HEK293 (cell line): Measurements from ENCODE around the gene LRSAM1.

ENCODE experiments used
- CTCF ChIA-PET: fragments of 350-600 bp; formaldehyde crosslinking; extraction: SDS; loops from one replicate; lab custom pipeline; 2021; ENCODE audit warnings: antibody characterized with exemption; lab: Yijun Ruan, JAX
- POLR2A ChIA-PET: fragments of 300-600 bp; formaldehyde crosslinking; extraction: SDS; loops from one replicate; lab custom pipeline; 2020; ENCODE audit warnings: antibody characterized with exemption, inconsistent platforms; lab: Yijun Ruan, JAX
- H3K27ac ChIP-seq: fragments of 200-500 bp; sonication (Bioruptor generic); 2 replicates; pipeline ENCODE4 v1.5.1; 2014; ENCODE audit warnings: low read depth, low read length, control low read depth, inconsistent platforms; ENCODE audit errors: extremely low read depth
- H3K36me3 ChIP-seq, 2 experiments: fragments of 200-500 bp in 1 of 2; sonication (Bioruptor generic) in 1 of 2; 1 replicate in 1 of 2; 2 replicates in 1 of 2; pipeline ENCODE4 v1.5.1; 2014 to 2017; ENCODE audit warnings: inconsistent platforms in 2 of 2, low read length in 2 of 2; ENCODE audit not compliant: control insufficient read depth in 2 of 2, insufficient read depth in 1 of 2
- H3K4me1 ChIP-seq: fragments of 200-500 bp; sonication (Bioruptor generic); 2 replicates; pipeline ENCODE4 v1.5.1; 2014; ENCODE audit warnings: mild to moderate bottlenecking, low read length, inconsistent platforms; ENCODE audit not compliant: control insufficient read depth, insufficient read depth
- H3K4me3 ChIP-seq: 2 replicates; pipeline ENCODE4 v1.5.1; 2011; ENCODE audit warnings: low read depth, mild to moderate bottlenecking, control low read depth, low read length, moderate library complexity
- H3K9me3 ChIP-seq: fragments of 200-500 bp; sonication (Bioruptor generic); 2 replicates; pipeline ENCODE4 v1.5.1; 2014; ENCODE audit warnings: low read depth, low read length, inconsistent platforms; ENCODE audit not compliant: control insufficient read depth, insufficient read depth
- CTCF ChIP-seq: fragments of 450-650 bp; formaldehyde crosslinking; IDR thresholded peaks from 2 replicates; pipeline ENCODE4 v1.5.1; 2016; ENCODE audit warnings: missing biosample characterization, missing genetic modification characterization
- EGR2 ChIP-seq: fragments of 450-650 bp; formaldehyde crosslinking; IDR thresholded peaks from 2 replicates; pipeline ENCODE4 v1.5.1; 2016; ENCODE audit warnings: low read depth, missing biosample characterization, missing genetic modification characterization
- IKZF3 ChIP-seq: fragments of 450-650 bp; IDR thresholded peaks from 2 replicates; pipeline ENCODE4 v1.5.0; 2018; ENCODE audit warnings: missing biosample characterization, mild to moderate bottlenecking, missing genetic modification characterization, moderate library complexity
- KLF1 ChIP-seq: fragments of 450-650 bp; formaldehyde crosslinking; IDR thresholded peaks from 2 replicates; pipeline ENCODE4 v1.5.1; 2016; ENCODE audit warnings: missing biosample characterization, missing genetic modification characterization
- MEIS1 ChIP-seq: sonication (generic); formaldehyde crosslinking; IDR thresholded peaks from 2 replicates; pipeline ENCODE4 v1.8.1; 2022; ENCODE audit warnings: missing genetic modification reagents, mild to moderate bottlenecking, borderline replicate concordance
- RBAK ChIP-seq: fragments of 450-650 bp; formaldehyde crosslinking; IDR thresholded peaks from 2 replicates; pipeline ENCODE4 v1.5.1; 2016; ENCODE audit warnings: missing biosample characterization, missing genetic modification characterization
- SP2 ChIP-seq: fragments of 450-650 bp; formaldehyde crosslinking; IDR thresholded peaks from 2 replicates; pipeline ENCODE4 v1.5.1; 2016; ENCODE audit warnings: missing biosample characterization, missing genetic modification characterization
- ZFHX2 ChIP-seq: fragments of 450-650 bp; formaldehyde crosslinking; conservative IDR thresholded peaks from 2 replicates; pipeline ENCODE4 v1.5.1; 2016; ENCODE audit warnings: missing biosample characterization, missing genetic modification characterization
- ZFP69B ChIP-seq: fragments of 450-650 bp; formaldehyde crosslinking; IDR thresholded peaks from 2 replicates; pipeline ENCODE4 v1.5.1; 2016; ENCODE audit warnings: missing biosample characterization, missing genetic modification characterization
- ZIC2 ChIP-seq: fragments of 450-650 bp; formaldehyde crosslinking; IDR thresholded peaks from 2 replicates; pipeline ENCODE4 v1.5.1; 2016; ENCODE audit warnings: missing biosample characterization, missing genetic modification characterization
- ZNF157 ChIP-seq: fragments of 450-650 bp; formaldehyde crosslinking; IDR thresholded peaks from 2 replicates; pipeline ENCODE4 v1.5.1; 2016; ENCODE audit warnings: missing biosample characterization, missing genetic modification characterization
- ZNF214 ChIP-seq: fragments of 450-650 bp; formaldehyde crosslinking; IDR thresholded peaks from 2 replicates; pipeline ENCODE4 v1.5.1; 2017; ENCODE audit warnings: missing biosample characterization, mild to moderate bottlenecking, missing genetic modification characterization, borderline replicate concordance
- ZNF221 ChIP-seq: fragments of 450-650 bp; formaldehyde crosslinking; IDR thresholded peaks from 2 replicates; pipeline ENCODE4 v1.5.1; 2017; ENCODE audit warnings: missing biosample characterization, missing genetic modification characterization, borderline replicate concordance
- ZNF248 ChIP-seq: fragments of 450-650 bp; formaldehyde crosslinking; IDR thresholded peaks from 2 replicates; pipeline ENCODE4 v1.5.1; 2017; ENCODE audit warnings: missing biosample characterization, missing genetic modification characterization
- ZNF416 ChIP-seq: fragments of 450-650 bp; formaldehyde crosslinking; IDR thresholded peaks from 2 replicates; pipeline ENCODE4 v1.5.1; 2016; ENCODE audit warnings: missing biosample characterization, missing genetic modification characterization
- ZNF707 ChIP-seq: fragments of 450-650 bp; formaldehyde crosslinking; IDR thresholded peaks from 2 replicates; pipeline ENCODE4 v1.5.1; 2016; ENCODE audit warnings: missing biosample characterization, missing genetic modification characterization
- TF ChIP-seq, protein P1 (sequence below): fragments of 450-650 bp; formaldehyde crosslinking; IDR thresholded peaks from 2 replicates; pipeline ENCODE4 v1.5.1; 2017; ENCODE audit warnings: missing biosample characterization, missing genetic modification characterization
- TF ChIP-seq, protein P2 (sequence below): IDR thresholded peaks from 2 replicates; pipeline ENCODE4 v1.6.1; 2011; ENCODE audit warnings: mild to moderate bottlenecking, low read depth, low read length, borderline replicate concordance
- TF ChIP-seq, protein P3 (sequence below): fragments of 450-650 bp; formaldehyde crosslinking; IDR thresholded peaks from 2 replicates; pipeline ENCODE4 v1.5.1; 2016; ENCODE audit warnings: missing biosample characterization, missing genetic modification characterization

Gene LRSAM1

DNA sequence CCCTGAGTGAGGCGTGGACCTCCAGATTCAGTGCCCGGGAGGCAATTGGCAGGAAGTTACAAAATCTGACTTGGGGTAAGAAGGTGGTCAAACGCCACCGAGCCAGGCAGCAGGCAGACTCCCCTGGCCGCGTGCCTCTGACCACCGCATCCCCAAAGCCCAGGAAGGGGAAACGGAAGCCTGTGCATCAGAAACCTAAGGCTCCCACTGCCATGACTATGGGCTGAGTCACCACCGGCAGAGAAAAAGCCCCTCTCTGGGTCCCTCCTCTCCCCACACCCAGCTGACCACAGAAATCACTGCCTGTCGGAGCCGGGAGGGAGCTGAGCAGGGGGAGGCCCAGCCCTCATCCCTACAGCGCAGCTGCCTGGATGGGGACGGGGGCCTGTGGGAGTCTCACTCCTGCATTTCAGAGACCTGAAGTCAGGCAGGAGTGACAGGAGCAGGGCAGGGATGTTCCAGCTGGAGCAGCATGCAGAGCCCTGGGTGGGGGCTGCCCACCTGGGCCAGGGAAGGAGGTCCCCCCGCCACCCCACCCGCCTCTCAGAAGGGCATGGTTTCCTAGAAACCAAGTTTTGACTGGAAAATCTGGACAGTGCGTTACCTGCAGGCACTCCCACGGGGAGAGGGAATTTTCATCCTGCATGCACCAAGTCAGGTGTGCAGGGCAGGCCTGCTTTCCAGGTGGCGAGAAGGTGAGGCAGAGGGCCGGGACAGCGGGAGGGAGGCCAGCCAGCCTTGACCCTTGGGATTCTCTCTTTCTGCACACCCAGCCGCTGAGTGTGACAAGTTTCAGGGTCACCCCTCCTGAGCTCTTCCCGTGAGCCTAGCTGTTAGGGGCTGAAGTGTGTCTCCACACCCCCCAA, 68.2 kb downstream of the LRSAM1 start:
- ChIA-PET POLR2A (no interaction called here), CTCF (no interaction called here)
- peaks cover 0 to 55% of the 10 kb centered on the region in 2 experiments; a peak in 2 of 3 replicates for H3K36me3 ChIP-seq
- TF ChIP-seq, protein P1, sequence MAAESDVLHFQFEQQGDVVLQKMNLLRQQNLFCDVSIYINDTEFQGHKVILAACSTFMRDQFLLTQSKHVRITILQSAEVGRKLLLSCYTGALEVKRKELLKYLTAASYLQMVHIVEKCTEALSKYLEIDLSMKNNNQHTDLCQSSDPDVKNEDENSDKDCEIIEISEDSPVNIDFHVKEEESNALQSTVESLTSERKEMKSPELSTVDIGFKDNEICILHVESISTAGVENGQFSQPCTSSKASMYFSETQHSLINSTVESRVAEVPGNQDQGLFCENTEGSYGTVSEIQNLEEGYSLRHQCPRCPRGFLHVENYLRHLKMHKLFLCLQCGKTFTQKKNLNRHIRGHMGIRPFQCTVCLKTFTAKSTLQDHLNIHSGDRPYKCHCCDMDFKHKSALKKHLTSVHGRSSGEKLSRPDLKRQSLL: no peak
- TF ChIP-seq IKZF3 (tag by site-specific recombination) (no peak), ZNF248 (no peak), ZIC2 (tag by site-specific recombination) (no peak)
- TF ChIP-seq, protein P2, sequence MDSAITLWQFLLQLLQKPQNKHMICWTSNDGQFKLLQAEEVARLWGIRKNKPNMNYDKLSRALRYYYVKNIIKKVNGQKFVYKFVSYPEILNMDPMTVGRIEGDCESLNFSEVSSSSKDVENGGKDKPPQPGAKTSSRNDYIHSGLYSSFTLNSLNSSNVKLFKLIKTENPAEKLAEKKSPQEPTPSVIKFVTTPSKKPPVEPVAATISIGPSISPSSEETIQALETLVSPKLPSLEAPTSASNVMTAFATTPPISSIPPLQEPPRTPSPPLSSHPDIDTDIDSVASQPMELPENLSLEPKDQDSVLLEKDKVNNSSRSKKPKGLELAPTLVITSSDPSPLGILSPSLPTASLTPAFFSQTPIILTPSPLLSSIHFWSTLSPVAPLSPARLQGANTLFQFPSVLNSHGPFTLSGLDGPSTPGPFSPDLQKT: no peak
- no peaks in the 10 kb centered on the region for H3K9me3 ChIP-seq
- no peak overlapping the region for H3K27ac ChIP-seq
- no peak overlapping the region for H3K4me3 ChIP-seq
- H3K4me1 ChIP-seq: no peaks in the 10 kb centered on the region

DNA sequence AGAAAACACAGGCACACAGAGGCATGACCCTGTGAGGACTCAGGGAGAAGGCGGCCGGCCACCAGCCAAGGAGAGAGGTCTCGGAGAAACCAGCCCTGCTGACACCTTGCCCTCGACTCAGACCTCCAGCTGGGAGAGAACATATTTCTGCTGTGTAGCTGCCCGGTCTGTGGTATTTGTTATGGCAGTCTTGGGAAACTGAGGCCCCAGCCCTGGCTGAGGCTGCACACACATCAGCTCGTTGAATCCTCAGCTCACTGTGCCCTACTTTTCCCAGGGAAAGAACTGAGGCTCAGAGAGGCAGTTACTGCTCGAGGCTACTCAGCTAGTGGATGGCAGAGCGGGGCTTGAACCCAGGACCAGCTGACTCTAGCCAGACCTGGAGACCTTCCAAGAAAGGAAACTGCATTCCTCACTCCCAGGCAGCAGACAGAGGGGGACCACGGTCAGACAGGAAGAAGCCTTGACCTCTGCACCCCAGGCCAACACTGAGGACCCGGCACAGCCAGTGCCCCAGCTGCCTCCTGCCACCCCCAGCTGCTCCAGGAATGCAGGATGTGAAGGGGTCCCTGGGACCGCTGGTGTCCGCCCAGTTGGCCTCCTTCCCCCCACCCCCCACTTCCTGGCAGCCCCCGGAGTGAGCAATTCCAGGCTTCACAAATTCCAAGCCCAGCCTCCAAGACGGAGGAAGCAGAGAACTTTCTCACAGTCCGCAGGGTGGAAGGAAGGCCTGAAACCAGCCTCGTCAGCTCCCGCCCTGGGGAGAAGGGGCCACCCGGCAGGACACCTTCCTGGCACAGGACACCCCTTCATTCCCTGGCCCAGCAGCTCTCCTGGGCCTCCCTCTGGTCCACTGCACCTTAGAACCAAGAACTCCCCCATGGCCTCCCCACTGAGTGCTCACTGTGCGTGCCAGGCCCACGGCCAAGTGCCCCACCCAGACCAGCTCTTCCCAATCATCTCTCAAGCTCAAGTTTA, 69.9 kb downstream of the LRSAM1 start:
- Histone ChIP-seq H3K4me3 (no peak overlapping the region), H3K9me3 (no peaks in the 10 kb centered on the region), H3K4me1 (no peaks in the 10 kb centered on the region), H3K36me3 (peaks cover 0 to 64% of the 10 kb centered on the region in 2 experiments; a peak in 1 of 3 replicates), H3K27ac (no peak overlapping the region)
- ChIA-PET POLR2A (interaction anchor here (0.7 kb wide), 1 partner anchor 40 kb away, joined by 3 read pairs; no protein-coding TSS in a partner anchor), CTCF (interaction anchor here (0.7 to 2.4 kb wide), 3 partner anchors 11 to 18 kb away, joined by 3 to 8 read pairs (median 3); no protein-coding TSS in a partner anchor)
- TF ChIP-seq ZIC2 (tag by site-specific recombination) (peak; percentile 45; the same call in 1 of the 2 replicates), ZNF221 (tag by site-specific recombination) (no peak)

DNA sequence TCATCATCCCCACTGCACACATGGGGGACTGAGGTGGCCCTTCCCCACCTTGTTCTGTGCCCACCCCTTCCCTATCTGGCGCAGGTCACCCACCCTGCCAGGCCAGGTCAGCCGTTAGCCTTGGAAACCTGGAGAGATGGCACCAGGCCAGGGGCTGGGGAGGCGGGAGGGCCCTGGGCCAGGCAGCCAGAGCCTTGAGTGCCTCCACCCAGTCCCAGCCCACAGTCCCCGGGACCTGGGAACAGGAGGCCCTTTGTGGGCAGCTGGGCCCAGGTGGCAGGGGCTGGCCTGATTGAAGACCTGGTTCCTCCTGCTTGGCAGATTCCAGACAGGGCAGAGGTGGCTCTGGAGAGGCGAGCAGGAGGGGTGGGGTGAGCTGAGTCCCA, 70.6 kb downstream of the LRSAM1 start:
- CTCF ChIA-PET: interaction anchor here (2.4 kb wide), 1 partner anchor 15 kb away, joined by 8 read pairs; no protein-coding TSS in a partner anchor
- peaks cover 0 to 65% of the 10 kb centered on the region in 2 experiments; a peak in 1 of 3 replicates for H3K36me3 ChIP-seq
- POLR2A ChIA-PET: interaction anchor here (0.7 kb wide), 1 partner anchor 40 kb away, joined by 3 read pairs; no protein-coding TSS in a partner anchor

More for the DNA sequence above, 70.6 kb downstream of the LRSAM1 start:
- no peak overlapping the region for H3K27ac ChIP-seq
- no peak for TF ChIP-seq SP2
- 0 out of 2 replicates have a peak, but pooled peaks have one; percentile 22 for TF ChIP-seq KLF1 (tag by site-specific recombination)
- no peak for TF ChIP-seq CTCF (tag by site-specific recombination)
- TF ChIP-seq EGR2 (tag by site-specific recombination): peak; percentile 25; the same call in 1 of the 2 replicates
- TF ChIP-seq, protein P3, sequence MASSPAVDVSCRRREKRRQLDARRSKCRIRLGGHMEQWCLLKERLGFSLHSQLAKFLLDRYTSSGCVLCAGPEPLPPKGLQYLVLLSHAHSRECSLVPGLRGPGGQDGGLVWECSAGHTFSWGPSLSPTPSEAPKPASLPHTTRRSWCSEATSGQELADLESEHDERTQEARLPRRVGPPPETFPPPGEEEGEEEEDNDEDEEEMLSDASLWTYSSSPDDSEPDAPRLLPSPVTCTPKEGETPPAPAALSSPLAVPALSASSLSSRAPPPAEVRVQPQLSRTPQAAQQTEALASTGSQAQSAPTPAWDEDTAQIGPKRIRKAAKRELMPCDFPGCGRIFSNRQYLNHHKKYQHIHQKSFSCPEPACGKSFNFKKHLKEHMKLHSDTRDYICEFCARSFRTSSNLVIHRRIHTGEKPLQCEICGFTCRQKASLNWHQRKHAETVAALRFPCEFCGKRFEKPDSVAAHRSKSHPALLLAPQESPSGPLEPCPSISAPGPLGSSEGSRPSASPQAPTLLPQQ (tag by site-specific recombination): no peak
- no peak for TF ChIP-seq MEIS1 (CRISPR knock-in tag)
- TF ChIP-seq ZFP69B (tag by site-specific recombination): no peak
- no peak for TF ChIP-seq ZNF416 (tag by site-specific recombination)
- peak; percentile 39; the same call in 1 of the 2 replicates for TF ChIP-seq ZFHX2 (tag by site-specific recombination)
- TF ChIP-seq ZNF707: no peak
- TF ChIP-seq RBAK (tag by site-specific recombination): no peak
- no peak for TF ChIP-seq ZNF157 (tag by site-specific recombination)
- TF ChIP-seq ZNF214 (tag by site-specific recombination): no peak
- H3K4me3 ChIP-seq: no peak overlapping the region
- H3K4me1 ChIP-seq: no peaks in the 10 kb centered on the region
- H3K9me3 ChIP-seq: no peaks in the 10 kb centered on the region
